ENCODE results near the gene TAF1D. TPM values are rescaled to one million over a fixed set of nuclear protein-coding genes. Genes with fewer than 3 reads are reported as not detected.
"Not testable (repeated sequence)": the region's sequence is repeated elsewhere in the genome, so short reads cannot be mapped to it uniquely, and the experiment has no call there.

Gene TAF1D
- 204 TPM for polyA plus RNA-seq (2013, experiment 1 of 4)
- polyA plus RNA-seq (2013, experiment 2 of 4), result 162 TPM
- 212 TPM for polyA plus RNA-seq (2013, experiment 3 of 4)
- 202 TPM for polyA plus RNA-seq (2013, experiment 4 of 4)

DNA sequence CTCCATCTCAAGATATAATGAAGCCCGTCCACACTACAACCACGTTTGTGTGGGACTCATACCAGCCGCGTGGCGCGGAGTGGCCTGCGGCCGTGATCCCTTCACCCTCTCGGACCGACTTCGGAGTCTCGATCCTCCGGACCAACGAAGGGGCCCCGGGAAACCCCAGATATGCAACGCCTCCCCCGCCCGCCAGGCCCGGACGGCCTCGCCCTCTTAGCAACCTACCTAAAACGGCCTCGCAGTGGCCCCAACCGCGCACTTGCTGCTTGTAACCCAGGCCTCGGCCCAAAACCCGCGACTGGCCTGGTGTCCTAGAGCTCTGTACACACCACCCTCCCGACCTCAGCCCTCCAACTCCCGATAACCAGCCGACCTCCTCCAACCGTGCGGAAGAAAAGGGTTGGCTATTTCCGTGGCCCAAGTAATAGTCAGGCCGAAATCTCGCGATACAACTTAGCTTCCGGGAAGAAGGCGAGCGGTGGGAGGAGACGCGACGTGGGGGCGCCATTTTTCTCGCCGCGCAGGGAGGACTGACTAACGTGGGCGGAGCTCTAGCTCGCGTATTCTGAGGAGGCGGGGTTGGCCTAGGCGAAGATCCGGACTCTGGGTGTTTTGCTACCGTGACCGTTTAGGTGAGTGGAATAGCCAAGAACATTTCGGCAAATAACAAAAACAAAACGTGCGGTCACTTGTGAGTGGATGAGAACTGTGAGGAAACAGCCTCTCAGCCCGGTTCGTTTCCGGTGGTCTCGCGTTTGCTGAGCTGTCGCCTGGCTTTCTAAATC, at the start of gene TAF1D, which contains the start of gene C11orf54:
Gene TAF1D, minus strand, starts transcription at position 402 of the 788 bp plus-strand sequence. CDS start 2,191 bp downstream, outside the sequence.
Gene C11orf54, plus strand, starts transcription at position 579 of the 788 bp plus-strand sequence. CDS start 5,722 bp downstream, outside the sequence.
- H3K27me3 ChIP-seq (ENCODE audit: control insufficient read depth, insufficient read depth, low read length, poor library complexity, severe bottlenecking), result no peaks in the 10 kb centered on the region
- WGBS, 2 experiments, result 0% methylated on average over 65 of the region's 65 CpGs
- H3K36me3 ChIP-seq (ENCODE audit: control insufficient read depth, insufficient read depth, low read length), result peaks cover 9% of the 10 kb centered on the region
- H3K4me1 ChIP-seq (ENCODE audit: control insufficient read depth, insufficient read depth, low read length), result peaks cover 3% of the 10 kb centered on the region
- H3K4me3 ChIP-seq (ENCODE audit: insufficient read depth, low read depth, low read length), result peak within 1 kb of the TSS; percentile 90
- H3K9me3 ChIP-seq (ENCODE audit: control insufficient read depth, low read length), result no peaks in the 10 kb centered on the region
- H3K27ac ChIP-seq (ENCODE audit: insufficient read depth, low read depth, low read length, poor library complexity, severe bottlenecking), result peak within 1 kb of the TSS; percentile 86

DNA sequence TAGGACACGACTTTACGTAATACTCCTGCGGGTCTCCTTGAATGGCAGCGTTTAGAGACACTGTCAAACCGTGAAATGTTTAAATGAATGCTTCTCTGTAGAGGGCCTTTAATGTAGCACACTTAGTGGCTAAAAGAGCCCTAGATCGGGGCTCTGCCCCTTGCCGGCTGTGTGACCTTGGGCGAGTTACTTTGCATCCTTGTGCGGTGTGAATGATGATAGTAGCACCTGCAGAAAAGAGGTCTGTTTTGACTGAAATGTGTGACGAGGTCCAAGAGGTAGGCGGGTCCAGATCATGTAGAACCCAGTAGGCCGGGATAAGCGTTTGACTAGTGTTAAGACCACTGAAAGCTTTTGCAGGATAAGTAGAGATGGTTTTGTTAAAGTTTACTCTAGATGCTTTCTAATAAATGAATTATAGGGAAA, 43.7 kb upstream of the TAF1D start:
- Histone ChIP-seq H3K36me3 (ENCODE audit: control insufficient read depth, insufficient read depth, low read length) (peaks cover 21% of the 10 kb centered on the region), H3K4me3 (ENCODE audit: insufficient read depth, low read depth, low read length) (peak overlapping the region; percentile 96), H3K27me3 (ENCODE audit: control insufficient read depth, insufficient read depth, low read length, poor library complexity, severe bottlenecking) (no peaks in the 10 kb centered on the region), H3K9me3 (ENCODE audit: control insufficient read depth, low read length) (no peaks in the 10 kb centered on the region), H3K27ac (ENCODE audit: insufficient read depth, low read depth, low read length, poor library complexity, severe bottlenecking) (peak overlapping the region; percentile 39), H3K4me1 (ENCODE audit: control insufficient read depth, insufficient read depth, low read length) (peaks cover 5% of the 10 kb centered on the region)
- WGBS, 2 experiments, result 0 to 1% methylated on average over 13 of the region's 13 CpGs

DNA sequence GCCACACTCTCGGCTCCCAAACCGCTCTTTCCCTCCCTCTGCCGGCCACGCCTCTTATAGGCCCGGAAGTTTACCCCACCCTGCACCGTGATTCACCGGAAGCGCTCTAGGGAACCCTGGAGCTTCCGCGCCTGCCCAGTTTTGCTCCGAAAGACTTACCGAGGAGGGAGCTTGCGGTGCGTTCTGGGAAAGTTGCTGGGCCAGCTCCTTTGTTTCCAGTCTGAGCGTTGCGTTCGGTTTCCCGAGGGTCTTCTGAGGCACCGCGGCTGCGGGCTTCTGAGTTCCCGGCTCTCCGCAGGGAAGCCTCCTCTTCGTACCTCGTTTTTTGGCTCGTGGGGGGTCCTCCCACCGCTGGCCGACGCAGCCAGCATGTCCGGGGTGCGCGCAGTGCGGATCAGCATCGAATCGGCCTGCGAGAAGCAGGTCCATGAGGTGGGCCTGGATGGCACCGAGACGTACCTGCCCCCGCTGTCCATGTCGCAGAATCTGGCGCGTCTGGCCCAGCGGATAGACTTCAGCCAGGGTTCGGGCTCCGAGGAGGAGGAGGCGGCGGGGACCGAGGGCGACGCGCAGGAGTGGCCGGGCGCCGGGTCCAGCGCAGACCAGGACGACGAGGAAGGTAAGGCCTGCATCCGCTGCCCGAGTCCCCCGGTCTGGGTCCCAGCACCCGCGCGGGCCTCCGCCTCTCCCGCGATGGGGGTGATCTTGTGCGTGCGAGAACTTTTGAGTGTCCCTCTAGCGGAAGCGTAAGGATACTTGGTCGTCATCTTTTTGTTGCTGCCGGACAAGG, 43.0 kb upstream of the TAF1D start, which contains the start of gene MED17:
Gene MED17, plus strand, starts transcription at position 138 of the 790 bp plus-strand sequence. Its CDS starts 232 bp downstream, at position 370.
- 0% methylated on average over 72 of the region's 72 CpGs for whole genome bisulfite sequencing, 2 experiments
- H3K4me3 ChIP-seq (ENCODE audit: insufficient read depth, low read depth, low read length), result peak within 1 kb of the TSS; percentile 96
- peak within 1 kb of the TSS; percentile 99 for H3K27ac ChIP-seq (ENCODE audit: insufficient read depth, low read depth, low read length, poor library complexity, severe bottlenecking)
- no peaks in the 10 kb centered on the region for H3K9me3 ChIP-seq (ENCODE audit: control insufficient read depth, low read length)
- H3K27me3 ChIP-seq (ENCODE audit: control insufficient read depth, insufficient read depth, low read length, poor library complexity, severe bottlenecking), result no peaks in the 10 kb centered on the region
- peaks cover 16% of the 10 kb centered on the region for H3K36me3 ChIP-seq (ENCODE audit: control insufficient read depth, insufficient read depth, low read length)
- H3K4me1 ChIP-seq (ENCODE audit: control insufficient read depth, insufficient read depth, low read length), result peaks cover 5% of the 10 kb centered on the region

- peaks cover 11% of the 10 kb centered on the region for H3K36me3 ChIP-seq (ENCODE audit: control insufficient read depth, insufficient read depth, low read length)
- 0 to 1% methylated on average over 9 of the region's 10 CpGs for WGBS, 2 experiments
- H3K4me1 ChIP-seq (ENCODE audit: control insufficient read depth, insufficient read depth, low read length), result peaks cover 5% of the 10 kb centered on the region
- H3K4me3 ChIP-seq (ENCODE audit: insufficient read depth, low read depth, low read length), result peak overlapping the region; percentile 96
- H3K27me3 ChIP-seq (ENCODE audit: control insufficient read depth, insufficient read depth, low read length, poor library complexity, severe bottlenecking), result no peaks in the 10 kb centered on the region
- no peaks in the 10 kb centered on the region for H3K9me3 ChIP-seq (ENCODE audit: control insufficient read depth, low read length)
- H3K27ac ChIP-seq (ENCODE audit: insufficient read depth, low read depth, low read length, poor library complexity, severe bottlenecking), result peak overlapping the region; percentile 99
Observed at GRCh38 chr11:93783765-93784144, 42.5 kb upstream of the TAF1D start.

- peaks cover 7% of the 10 kb centered on the region for H3K36me3 ChIP-seq (ENCODE audit: control insufficient read depth, insufficient read depth, low read length)
- H3K9me3 ChIP-seq (ENCODE audit: control insufficient read depth, low read length), result no peaks in the 10 kb centered on the region
- peak overlapping the region; percentile 96 for H3K4me3 ChIP-seq (ENCODE audit: insufficient read depth, low read depth, low read length)
- 85 to 88% methylated on average over 5 of the region's 7 CpGs for WGBS, 2 experiments
- H3K27ac ChIP-seq (ENCODE audit: insufficient read depth, low read depth, low read length, poor library complexity, severe bottlenecking), result no peak overlapping the region
- no peaks in the 10 kb centered on the region for H3K27me3 ChIP-seq (ENCODE audit: control insufficient read depth, insufficient read depth, low read length, poor library complexity, severe bottlenecking)
- H3K4me1 ChIP-seq (ENCODE audit: control insufficient read depth, insufficient read depth, low read length), result peaks cover 5% of the 10 kb centered on the region
Observed at GRCh38 chr11:93783362-93783761, 42.1 kb upstream of the TAF1D start.

DNA sequence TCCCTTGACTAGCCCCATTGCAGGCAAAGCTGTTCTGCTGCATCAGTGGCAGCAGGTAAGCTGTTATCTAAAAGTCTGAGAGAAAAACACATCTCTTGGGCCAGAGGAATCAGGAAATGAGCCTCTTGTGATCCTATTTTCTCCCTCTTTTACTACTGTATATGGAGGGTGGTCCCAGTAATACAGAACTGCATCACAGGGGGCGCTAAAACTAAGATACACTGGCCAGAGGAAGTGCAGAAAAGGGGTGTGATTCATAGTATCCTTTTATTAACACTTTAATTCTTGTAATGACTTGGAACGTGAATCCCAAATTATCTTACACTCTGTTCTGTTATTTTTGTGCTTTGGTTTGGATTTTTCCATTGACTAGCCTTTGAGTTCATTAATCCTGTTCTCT, 34.0 kb upstream of the TAF1D start:
- 53% methylated on average over 2 of the region's 2 CpGs; no CpG with 5 or more reads in 1 of the 2 experiments for WGBS, 2 experiments
- Histone ChIP-seq H3K4me3 (ENCODE audit: insufficient read depth, low read depth, low read length) (no peak overlapping the region), H3K9me3 (ENCODE audit: control insufficient read depth, low read length) (no peaks in the 10 kb centered on the region), H3K36me3 (ENCODE audit: control insufficient read depth, insufficient read depth, low read length) (no peaks in the 10 kb centered on the region), H3K27me3 (ENCODE audit: control insufficient read depth, insufficient read depth, low read length, poor library complexity, severe bottlenecking) (no peaks in the 10 kb centered on the region), H3K4me1 (ENCODE audit: control insufficient read depth, insufficient read depth, low read length) (no peaks in the 10 kb centered on the region), H3K27ac (ENCODE audit: insufficient read depth, low read depth, low read length, poor library complexity, severe bottlenecking) (no peak overlapping the region)

DNA sequence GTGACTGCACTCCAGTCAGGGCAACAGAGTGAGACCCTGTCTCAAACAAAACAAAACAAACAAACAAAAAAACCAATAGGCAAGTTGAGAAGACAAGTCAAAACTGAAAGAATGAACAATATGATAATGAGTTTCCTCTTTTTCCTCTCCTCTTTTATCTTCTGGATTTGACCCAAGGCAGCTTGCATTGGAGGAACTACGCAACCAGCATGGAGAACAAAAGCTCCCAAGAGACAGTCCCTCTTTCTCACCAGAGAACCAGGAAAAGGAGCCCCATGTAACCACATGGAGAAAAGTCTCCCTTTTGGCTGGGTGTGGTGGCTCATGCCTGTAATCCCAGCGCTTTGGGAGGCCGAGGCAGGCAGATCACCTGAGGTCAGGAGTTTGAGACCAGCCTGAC, 33.3 kb upstream of the TAF1D start:
- not testable (repeated sequence) for H3K36me3 ChIP-seq (ENCODE audit: control insufficient read depth, insufficient read depth, low read length); H3K9me3 ChIP-seq (ENCODE audit: control insufficient read depth, low read length); H3K27me3 ChIP-seq (ENCODE audit: control insufficient read depth, insufficient read depth, low read length, poor library complexity, severe bottlenecking); H3K4me1 ChIP-seq (ENCODE audit: control insufficient read depth, insufficient read depth, low read length); H3K4me3 ChIP-seq (ENCODE audit: insufficient read depth, low read depth, low read length); H3K27ac ChIP-seq (ENCODE audit: insufficient read depth, low read depth, low read length, poor library complexity, severe bottlenecking)
- 99 to 100% methylated on average over 1 to 3 of the region's 3 CpGs for WGBS, 2 experiments

- Histone ChIP-seq H3K4me3 (ENCODE audit: insufficient read depth, low read depth, low read length) (no peak overlapping the region), H3K4me1 (ENCODE audit: control insufficient read depth, insufficient read depth, low read length) (no peaks in the 10 kb centered on the region), H3K27me3 (ENCODE audit: control insufficient read depth, insufficient read depth, low read length, poor library complexity, severe bottlenecking) (no peaks in the 10 kb centered on the region), H3K36me3 (ENCODE audit: control insufficient read depth, insufficient read depth, low read length) (no peaks in the 10 kb centered on the region), H3K9me3 (ENCODE audit: control insufficient read depth, low read length) (no peaks in the 10 kb centered on the region), H3K27ac (ENCODE audit: insufficient read depth, low read depth, low read length, poor library complexity, severe bottlenecking) (no peak overlapping the region)
- 89 to 92% methylated on average over 10 of the region's 10 CpGs for WGBS, 2 experiments
Observed at GRCh38 chr11:93773601-93774200, 32.4 kb upstream of the TAF1D start.

GRCh38 chr11:93773045-93773477, 31.8 kb upstream of the TAF1D start:
- no peaks in the 10 kb centered on the region for H3K27me3 ChIP-seq (ENCODE audit: control insufficient read depth, insufficient read depth, low read length, poor library complexity, severe bottlenecking)
- H3K27ac ChIP-seq (ENCODE audit: insufficient read depth, low read depth, low read length, poor library complexity, severe bottlenecking), result no peak overlapping the region
- H3K36me3 ChIP-seq (ENCODE audit: control insufficient read depth, insufficient read depth, low read length), result no peaks in the 10 kb centered on the region
- H3K9me3 ChIP-seq (ENCODE audit: control insufficient read depth, low read length), result no peaks in the 10 kb centered on the region
- H3K4me3 ChIP-seq (ENCODE audit: insufficient read depth, low read depth, low read length), result no peak overlapping the region
- WGBS, 2 experiments, result 81 to 87% methylated on average over 3 of the region's 3 CpGs
- no peaks in the 10 kb centered on the region for H3K4me1 ChIP-seq (ENCODE audit: control insufficient read depth, insufficient read depth, low read length)
